ENCODE data around the gene ABCC4.

- TF ChIP-seq, protein P1, sequence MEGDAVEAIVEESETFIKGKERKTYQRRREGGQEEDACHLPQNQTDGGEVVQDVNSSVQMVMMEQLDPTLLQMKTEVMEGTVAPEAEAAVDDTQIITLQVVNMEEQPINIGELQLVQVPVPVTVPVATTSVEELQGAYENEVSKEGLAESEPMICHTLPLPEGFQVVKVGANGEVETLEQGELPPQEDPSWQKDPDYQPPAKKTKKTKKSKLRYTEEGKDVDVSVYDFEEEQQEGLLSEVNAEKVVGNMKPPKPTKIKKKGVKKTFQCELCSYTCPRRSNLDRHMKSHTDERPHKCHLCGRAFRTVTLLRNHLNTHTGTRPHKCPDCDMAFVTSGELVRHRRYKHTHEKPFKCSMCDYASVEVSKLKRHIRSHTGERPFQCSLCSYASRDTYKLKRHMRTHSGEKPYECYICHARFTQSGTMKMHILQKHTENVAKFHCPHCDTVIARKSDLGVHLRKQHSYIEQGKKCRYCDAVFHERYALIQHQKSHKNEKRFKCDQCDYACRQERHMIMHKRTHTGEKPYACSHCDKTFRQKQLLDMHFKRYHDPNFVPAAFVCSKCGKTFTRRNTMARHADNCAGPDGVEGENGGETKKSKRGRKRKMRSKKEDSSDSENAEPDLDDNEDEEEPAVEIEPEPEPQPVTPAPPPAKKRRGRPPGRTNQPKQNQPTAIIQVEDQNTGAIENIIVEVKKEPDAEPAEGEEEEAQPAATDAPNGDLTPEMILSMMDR (IDR thresholded peaks at IDR 0.05; ENCODE audit: poor library complexity), result no peak
- no peak for TF ChIP-seq EZH2phosphoT487 (IDR thresholded peaks at IDR 0.05; ENCODE audit: low read depth, severe bottlenecking, unreplicated experiment)
These were observed 113.1 kb downstream of the ABCC4 start for GRCh38 chr13:95188128-95188527.

Data from hepatocyte (in vitro differentiated cells).